GM06990 (cell line): Measurements from ENCODE around the gene PRPF19.

Experiments used
- DNase-seq: peaks from one replicate; pipeline ENCODE4 v3.0.0-alpha.2; 2011; ENCODE audit not compliant: insufficient read length; ENCODE audit errors: extremely low read depth
- H3K27me3 ChIP-seq: replicated peaks from 2 replicates; pipeline ENCODE4 v1.6.0; 2011; ENCODE audit warnings: low read length; ENCODE audit not compliant: control insufficient read depth, insufficient read depth
- H3K36me3 ChIP-seq: 2 replicates; pipeline ENCODE4 v1.5.1; 2011; ENCODE audit warnings: low read length; ENCODE audit not compliant: control insufficient read depth, insufficient read depth
- H3K4me3 ChIP-seq: replicated peaks from 2 replicates; pipeline ENCODE4 v1.5.1; 2011; ENCODE audit warnings: low read depth, mild to moderate bottlenecking, control low read depth, low read length
- CTCF ChIP-seq: IDR thresholded peaks from 2 replicates; pipeline ENCODE4 v1.5.1; 2011; ENCODE audit warnings: low read length, control low read depth, mild to moderate bottlenecking, inconsistent platforms; ENCODE audit not compliant: insufficient read depth, poor library complexity, severe bottlenecking

PRPF19 gene

GRCh38 chr11:60872961-60873524, 33.3 kb downstream of the PRPF19 start:
- Histone ChIP-seq H3K36me3 (no peaks in the 10 kb centered on the region), H3K27me3 (no peaks in the 10 kb centered on the region), H3K4me3 (no peak overlapping the region)
- TF ChIP-seq CTCF = no peak
- no peak for DNase-seq

- DNase-seq = no peak
- no peaks in the 10 kb centered on the region for H3K36me3 ChIP-seq
- no peaks in the 10 kb centered on the region for H3K27me3 ChIP-seq
- no peak for TF ChIP-seq CTCF
- no peak overlapping the region for H3K4me3 ChIP-seq
Observed at GRCh38 chr11:60872124-60872960, 34.0 kb downstream of the PRPF19 start.

GRCh38 chr11:60871378-60872061, 34.9 kb downstream of the PRPF19 start:
- Histone ChIP-seq H3K4me3 (no peak overlapping the region), H3K27me3 (no peaks in the 10 kb centered on the region), H3K36me3 (no peaks in the 10 kb centered on the region)
- no peak for DNase-seq
- TF ChIP-seq CTCF = no peak

- TF ChIP-seq CTCF = no peak
- H3K27me3 ChIP-seq = no peaks in the 10 kb centered on the region
- H3K36me3 ChIP-seq = no peaks in the 10 kb centered on the region
- H3K4me3 ChIP-seq = no peak overlapping the region
- no peak for DNase-seq
Observed at GRCh38 chr11:60870733-60871377, 35.5 kb downstream of the PRPF19 start.

GRCh38 chr11:60870276-60870675, 36.1 kb downstream of the PRPF19 start:
- Histone ChIP-seq H3K27me3 (no peaks in the 10 kb centered on the region), H3K4me3 (no peak overlapping the region), H3K36me3 (no peaks in the 10 kb centered on the region)
- DNase-seq = no peak
- no peak for TF ChIP-seq CTCF
